ENCODE data around the gene SHOX.
"Not testable (repeated sequence)": the region's sequence is repeated elsewhere in the genome, so short reads cannot be mapped to it uniquely, and the experiment has no call there.

The SHOX gene

GRCh38 chrX:630612-631496, at the start of gene SHOX:
Gene SHOX (plus strand): TSS chrX:630791. CDS start chrX:630898, 107 bp downstream.
- Mint-ChIP-seq H3K4me1 (no peaks in the 10 kb centered on the region), H3K4me3 (peak within 1 kb of the TSS; percentile 23), H3K27ac (peak within 1 kb of the TSS; percentile 62), H3K9me3 (peaks cover 9% of the 10 kb centered on the region), H3K36me3 (no peaks in the 10 kb centered on the region), H3K27me3 (peaks cover 96% of the 10 kb centered on the region)
- CTCF ChIA-PET: no interaction called here
- DNase-seq: no peak

- CTCF ChIA-PET: no interaction called here
- Mint-ChIP-seq H3K27me3 (peaks cover 3% of the 10 kb centered on the region), H3K36me3 (no peaks in the 10 kb centered on the region), H3K27ac (no peak overlapping the region), H3K4me1 (no peaks in the 10 kb centered on the region), H3K4me3 (no peak overlapping the region), H3K9me3 (peaks cover 10% of the 10 kb centered on the region)
- no peak for DNase-seq
These were observed 49.5 kb upstream of the SHOX start for GRCh38 chrX:581066-581465.

- Mint-ChIP-seq H3K4me1 (no peaks in the 10 kb centered on the region), H3K27me3 (peaks cover 3% of the 10 kb centered on the region), H3K27ac (no peak overlapping the region), H3K36me3 (no peaks in the 10 kb centered on the region), H3K4me3 (no peak overlapping the region), H3K9me3 (peaks cover 10% of the 10 kb centered on the region)
- CTCF ChIA-PET: no interaction called here
- no peak for DNase-seq
These were observed 48.8 kb upstream of the SHOX start for GRCh38 chrX:581720-582298.

DNA sequence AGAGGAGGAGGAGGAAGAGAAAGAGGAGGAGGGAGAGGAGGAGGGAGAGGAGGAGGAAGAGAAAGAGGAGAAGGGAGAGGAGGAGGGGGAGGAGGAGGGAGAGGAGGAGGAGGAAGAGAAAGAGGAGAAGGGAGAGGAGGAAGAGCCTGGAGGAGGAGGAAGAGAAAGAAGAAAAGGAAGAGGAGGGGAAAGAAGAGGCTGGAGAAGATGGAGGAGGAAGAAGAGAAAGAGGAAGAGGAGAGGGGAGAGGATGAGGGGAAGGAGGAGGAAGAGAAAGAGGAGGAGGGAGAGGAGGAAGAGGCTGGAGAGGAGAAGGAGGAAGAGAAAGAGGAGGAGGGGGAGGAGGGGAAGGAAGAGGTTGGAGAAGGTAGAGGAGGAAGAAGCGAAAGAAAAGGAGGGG, 46.0 kb upstream of the SHOX start:
- H3K4me3 Mint-ChIP-seq: no peak overlapping the region
- no peak overlapping the region for H3K27ac Mint-ChIP-seq
- peaks cover 6% of the 10 kb centered on the region for H3K9me3 Mint-ChIP-seq
- no peak for DNase-seq
- H3K27me3 Mint-ChIP-seq: peaks cover 3% of the 10 kb centered on the region
- H3K4me1 Mint-ChIP-seq: no peaks in the 10 kb centered on the region
- CTCF ChIA-PET: no interaction called here
- H3K36me3 Mint-ChIP-seq: no peaks in the 10 kb centered on the region

DNA sequence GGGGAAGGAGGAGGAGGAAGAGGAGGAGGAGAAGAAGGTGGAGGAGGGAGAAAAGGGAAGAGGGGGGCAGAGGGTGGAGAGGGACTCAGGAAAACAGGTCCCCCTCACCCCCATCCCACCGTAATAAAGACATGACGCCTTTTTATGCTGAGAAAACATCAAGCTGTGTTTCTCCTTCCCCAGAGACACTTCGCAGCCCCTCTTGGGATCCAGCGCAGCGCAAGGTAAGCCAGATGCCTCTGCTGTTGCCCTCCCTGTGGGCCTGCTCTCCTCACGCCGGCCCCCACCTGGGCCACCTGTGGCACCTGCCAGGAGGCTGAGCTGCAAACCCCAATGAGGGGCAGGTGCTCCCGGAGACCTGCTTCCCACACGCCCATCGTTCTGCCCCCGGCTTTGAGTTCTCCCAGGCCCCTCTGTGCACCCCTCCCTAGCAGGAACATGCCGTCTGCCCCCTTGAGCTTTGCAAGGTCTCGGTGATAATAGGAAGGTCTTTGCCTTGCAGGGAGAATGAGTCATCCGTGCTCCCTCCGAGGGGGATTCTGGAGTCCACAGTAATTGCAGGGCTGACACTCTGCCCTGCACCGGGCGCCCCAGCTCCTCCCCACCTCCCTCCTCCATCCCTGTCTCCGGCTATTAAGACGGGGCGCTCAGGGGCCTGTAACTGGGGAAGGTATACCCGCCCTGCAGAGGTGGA, 45.3 kb upstream of the SHOX start:
- H3K27ac Mint-ChIP-seq: no peak overlapping the region
- H3K36me3 Mint-ChIP-seq: no peaks in the 10 kb centered on the region
- peaks cover 3% of the 10 kb centered on the region for H3K27me3 Mint-ChIP-seq
- DNase-seq: no peak
- no peak overlapping the region for H3K4me3 Mint-ChIP-seq
- H3K4me1 Mint-ChIP-seq: no peaks in the 10 kb centered on the region
- H3K9me3 Mint-ChIP-seq: peaks cover 6% of the 10 kb centered on the region
- CTCF ChIA-PET: no interaction called here

DNA sequence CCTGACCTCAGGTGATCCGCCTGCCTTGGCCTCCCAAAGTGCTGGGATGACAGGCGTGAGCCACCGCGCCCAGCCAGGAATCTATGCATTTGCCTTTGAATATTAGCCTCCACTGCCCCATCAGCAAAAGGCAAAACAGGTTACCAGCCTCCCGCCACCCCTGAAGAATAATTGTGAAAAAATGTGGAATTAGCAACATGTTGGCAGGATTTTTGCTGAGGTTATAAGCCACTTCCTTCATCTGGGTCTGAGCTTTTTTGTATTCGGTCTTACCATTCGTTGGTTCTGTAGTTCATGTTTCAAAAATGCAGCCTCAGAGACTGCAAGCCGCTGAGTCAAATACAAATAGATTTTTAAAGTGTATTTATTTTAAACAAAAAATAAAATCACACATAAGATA, 44.2 kb upstream of the SHOX start:
- no peaks in the 10 kb centered on the region for H3K9me3 Mint-ChIP-seq
- no peaks in the 10 kb centered on the region for H3K36me3 Mint-ChIP-seq
- H3K27me3 Mint-ChIP-seq: peaks cover 3% of the 10 kb centered on the region
- no peaks in the 10 kb centered on the region for H3K4me1 Mint-ChIP-seq
- no peak overlapping the region for H3K27ac Mint-ChIP-seq
- CTCF ChIA-PET: no interaction called here
- no peak overlapping the region for H3K4me3 Mint-ChIP-seq
- no peak for DNase-seq

- H3K27me3 Mint-ChIP-seq, DNase-seq, H3K36me3 Mint-ChIP-seq, CTCF ChIA-PET, H3K27ac Mint-ChIP-seq, H3K9me3 Mint-ChIP-seq, H3K4me3 Mint-ChIP-seq, H3K4me1 Mint-ChIP-seq: not testable (repeated sequence)
These were observed 41.3 kb upstream of the SHOX start for GRCh38 chrX:589261-589660.

GRCh38 chrX:590693-591404, 39.7 kb upstream of the SHOX start:
- no peaks in the 10 kb centered on the region for H3K36me3 Mint-ChIP-seq

DNA sequence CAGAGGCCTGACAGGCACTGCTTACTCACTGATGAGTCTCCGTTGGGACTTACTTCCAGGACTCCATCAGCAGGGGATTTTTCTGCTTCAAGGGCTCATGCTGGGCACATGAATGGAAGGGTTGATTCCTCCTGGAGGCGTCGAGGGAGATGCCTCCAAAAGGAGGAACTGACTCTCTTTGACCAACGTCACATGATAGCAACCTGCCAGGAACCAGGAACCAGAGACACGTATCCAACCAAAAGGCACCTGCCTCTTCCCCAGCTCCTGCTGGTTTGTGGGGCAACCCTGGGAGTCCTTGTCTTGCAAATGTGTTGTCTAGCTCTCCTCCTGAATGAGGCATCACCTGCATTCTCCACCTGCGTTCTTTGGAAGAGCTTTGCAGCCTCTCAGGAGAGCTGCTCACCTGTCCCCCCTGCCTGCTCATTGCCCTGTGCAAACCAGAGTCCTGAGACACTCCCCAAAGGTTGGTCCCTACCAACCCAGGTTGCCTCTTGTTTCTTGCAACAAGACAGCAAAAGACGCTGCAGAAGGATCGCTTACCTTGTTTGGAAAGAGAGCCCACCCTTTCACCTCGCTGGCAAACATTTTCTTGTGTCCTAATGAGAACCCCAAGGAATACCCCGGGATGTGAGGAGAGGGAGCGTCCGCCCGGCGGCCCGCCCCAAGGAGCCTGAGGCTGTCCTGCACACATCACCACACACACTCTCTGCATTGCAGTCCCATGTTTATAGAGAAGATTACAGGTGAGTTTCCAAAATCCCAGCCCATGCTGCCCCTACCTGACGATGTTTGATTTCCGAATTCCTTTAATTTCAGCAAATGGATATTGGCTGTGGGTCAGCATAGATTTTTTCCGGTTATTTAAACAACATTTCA, 30.5 kb upstream of the SHOX start:
- H3K36me3 Mint-ChIP-seq: no peaks in the 10 kb centered on the region
- no peak for DNase-seq
- no peak overlapping the region for H3K27ac Mint-ChIP-seq
- H3K4me3 Mint-ChIP-seq: no peak overlapping the region
- H3K4me1 Mint-ChIP-seq: no peaks in the 10 kb centered on the region
- CTCF ChIA-PET: no interaction called here
- H3K9me3 Mint-ChIP-seq: peaks cover 31% of the 10 kb centered on the region
- no peaks in the 10 kb centered on the region for H3K27me3 Mint-ChIP-seq

More at GRCh38 chrX:590693-591404, 39.7 kb upstream of the SHOX start:
- H3K4me3 Mint-ChIP-seq: no peak overlapping the region
- no peak for DNase-seq
- H3K9me3 Mint-ChIP-seq: peaks cover 9% of the 10 kb centered on the region
- CTCF ChIA-PET: no interaction called here
- H3K27me3 Mint-ChIP-seq: no peaks in the 10 kb centered on the region
- H3K27ac Mint-ChIP-seq: no peak overlapping the region
- H3K4me1 Mint-ChIP-seq: no peaks in the 10 kb centered on the region

DNA sequence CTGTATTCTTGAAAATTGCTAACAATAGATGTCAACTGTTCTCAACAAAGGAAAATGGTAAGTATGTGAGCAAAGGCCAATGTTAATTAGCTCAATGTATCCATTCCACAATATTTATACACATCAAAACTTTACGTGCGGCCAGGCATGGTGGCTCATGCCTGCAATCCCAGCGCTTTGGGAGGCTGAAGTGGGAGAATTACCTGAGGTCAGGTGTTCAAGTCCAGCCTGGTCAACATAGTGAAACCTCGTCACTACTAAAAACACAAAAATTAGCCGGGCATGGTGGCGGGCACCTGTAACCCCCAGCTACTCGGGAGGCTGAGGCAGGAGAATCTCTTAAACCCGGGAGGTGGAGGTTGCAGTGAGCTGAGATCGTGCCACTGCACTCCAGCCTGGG, 27.6 kb upstream of the SHOX start:
- H3K36me3 Mint-ChIP-seq, H3K4me1 Mint-ChIP-seq, DNase-seq, H3K27me3 Mint-ChIP-seq, CTCF ChIA-PET, H3K4me3 Mint-ChIP-seq, H3K27ac Mint-ChIP-seq: not testable (repeated sequence)
- peaks cover 16% of the 10 kb centered on the region for H3K9me3 Mint-ChIP-seq

DNA sequence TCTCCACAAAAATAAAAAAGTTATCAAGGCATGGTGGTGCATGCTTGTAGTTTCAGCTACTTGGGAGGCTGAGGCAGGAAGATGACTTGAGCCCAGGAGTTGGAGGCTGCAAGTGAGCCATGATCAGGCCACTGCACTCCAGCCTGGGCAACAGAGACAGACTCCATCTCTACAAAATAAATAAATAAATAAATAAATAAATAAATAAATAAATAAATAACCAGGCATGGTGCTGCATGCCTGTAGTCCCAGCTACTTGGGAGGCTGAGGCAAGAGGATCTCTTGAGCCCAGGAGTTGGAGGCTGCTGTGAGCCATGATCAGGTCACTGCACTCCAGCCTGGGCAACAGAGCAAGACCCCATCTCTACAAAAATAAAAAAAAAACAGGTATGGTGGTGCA, 26.0 kb upstream of the SHOX start:
- CTCF ChIA-PET, H3K27me3 Mint-ChIP-seq, H3K4me3 Mint-ChIP-seq, H3K36me3 Mint-ChIP-seq, DNase-seq, H3K4me1 Mint-ChIP-seq, H3K27ac Mint-ChIP-seq: not testable (repeated sequence)
- H3K9me3 Mint-ChIP-seq: peaks cover 12% of the 10 kb centered on the region

DNA sequence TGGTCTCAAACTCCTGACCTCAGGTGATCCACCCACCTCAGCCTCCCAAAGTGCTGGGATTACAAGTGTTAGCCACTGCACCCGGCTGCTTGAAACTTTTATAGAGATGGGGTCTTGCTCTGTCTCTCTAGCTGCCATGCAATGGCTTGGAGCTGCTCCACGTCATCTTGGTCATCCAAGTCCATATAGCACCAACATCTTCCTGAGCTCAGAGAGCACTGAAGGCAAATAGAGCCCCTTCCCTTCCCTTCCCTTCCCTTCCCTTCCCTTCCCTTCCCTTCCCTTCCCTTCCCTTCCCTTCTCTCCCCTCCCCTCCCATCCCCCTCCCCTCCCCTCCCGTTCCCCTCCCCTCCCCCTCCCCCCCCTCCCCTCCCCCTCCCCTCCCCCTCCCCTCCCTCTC, 22.5 kb upstream of the SHOX start:
- H3K4me3 Mint-ChIP-seq, H3K27ac Mint-ChIP-seq, H3K4me1 Mint-ChIP-seq, H3K36me3 Mint-ChIP-seq, CTCF ChIA-PET, H3K27me3 Mint-ChIP-seq, DNase-seq: not testable (repeated sequence)
- H3K9me3 Mint-ChIP-seq: peaks cover 20% of the 10 kb centered on the region

DNA sequence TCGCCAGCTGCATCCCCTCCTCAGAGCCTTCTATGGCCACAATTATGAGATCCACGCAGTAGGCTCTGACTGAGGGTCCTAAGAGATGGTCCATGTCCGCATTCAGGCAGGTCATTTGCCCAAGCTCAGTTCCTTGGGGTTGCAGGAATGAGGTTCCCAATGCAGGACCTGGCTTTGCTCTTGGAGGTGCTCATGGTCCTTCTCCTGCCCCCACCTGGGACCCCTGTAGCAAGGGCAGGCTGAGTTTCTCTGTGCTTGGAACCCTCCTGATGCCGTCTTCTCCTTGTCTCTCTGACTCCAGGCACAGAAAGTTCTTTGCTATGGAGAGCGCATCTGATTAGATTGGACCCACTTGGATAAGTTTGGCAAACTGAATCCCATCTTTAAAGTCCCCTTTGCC, 16.5 kb upstream of the SHOX start:
- Mint-ChIP-seq H3K9me3 (peaks cover 30% of the 10 kb centered on the region), H3K27ac (no peak overlapping the region), H3K4me1 (no peaks in the 10 kb centered on the region), H3K4me3 (no peak overlapping the region), H3K27me3 (peaks cover 16% of the 10 kb centered on the region), H3K36me3 (no peaks in the 10 kb centered on the region)
- CTCF ChIA-PET: no interaction called here
- no peak for DNase-seq

- H3K36me3 Mint-ChIP-seq: no peaks in the 10 kb centered on the region
- no peak for DNase-seq
- H3K27me3 Mint-ChIP-seq: peaks cover 42% of the 10 kb centered on the region
- H3K9me3 Mint-ChIP-seq: peaks cover 13% of the 10 kb centered on the region
- H3K4me1 Mint-ChIP-seq: no peaks in the 10 kb centered on the region
- H3K4me3 Mint-ChIP-seq: no peak overlapping the region
- H3K27ac Mint-ChIP-seq: no peak overlapping the region
- CTCF ChIA-PET: no interaction called here
These were observed 13.2 kb upstream of the SHOX start for GRCh38 chrX:617401-617800.
